Transverse colon (tissue), 4 donors: Measurements from ENCODE around the gene SERGEF. TPM values are rescaled to one million over a fixed set of nuclear protein-coding genes. Genes with fewer than 3 reads are reported as not detected.

Source experiments
- DNase-seq: peaks from one replicate; pipeline ENCODE4 v3.0.0-alpha.2; 2019
- H3K27ac ChIP-seq, 4 donors: fragments of 200-600 bp; sonication (generic); 2 replicates each; pipeline ENCODE4 v1.5.1; 2016 to 2018; ENCODE audit warnings: inconsistent platforms in 4 of 4
- H3K27me3 ChIP-seq: fragments of 200-600 bp; sonication (generic); 2 replicates; pipeline ENCODE4 v1.5.1; 2017; ENCODE audit warnings: inconsistent platforms
- H3K36me3 ChIP-seq, 4 donors: fragments of 200-600 bp; sonication (generic); 2 replicates each; pipeline ENCODE4 v1.5.1; 2017 to 2019; ENCODE audit warnings: inconsistent platforms in 4 of 4
- H3K4me1 ChIP-seq, 4 donors: fragments of 200-600 bp; sonication (generic); 2 replicates each; pipeline ENCODE4 v1.5.1; 2017 to 2020; ENCODE audit warnings: inconsistent platforms in 4 of 4
- H3K4me3 ChIP-seq, 4 donors: fragments of 200-600 bp; sonication (generic); 1 replicate in 1 of 4; 2 replicates in 3 of 4; pipeline versions ENCODE4 v1.5.1 to v1.6.1; 2017 to 2019; ENCODE audit warnings: inconsistent platforms in 4 of 4
- H3K9me3 ChIP-seq, 2 donors: fragments of 200-600 bp; sonication (generic); 2 replicates each; pipeline ENCODE4 v1.5.1; 2017 to 2019; ENCODE audit warnings: inconsistent platforms in 2 of 2
- EP300 ChIP-seq: sonication (generic); formaldehyde crosslinking; IDR thresholded peaks from one replicate; pipeline ENCODE4 v1.6.1; 2017; ENCODE audit warnings: antibody characterized with exemption, low read depth
- POLR2A ChIP-seq: fragments of 450-650 bp; IDR thresholded peaks from one replicate; pipeline ENCODE4 v1.6.1; 2016; ENCODE audit warnings: antibody characterized with exemption, mild to moderate bottlenecking, moderate library complexity
- POLR2AphosphoS5 ChIP-seq, 3 donors: sonication (generic); formaldehyde crosslinking; IDR thresholded peaks; one replicate each; pipeline ENCODE4 v1.6.1; 2016; ENCODE audit warnings: antibody characterized with exemption in 3 of 3
- WGBS, 2 donors: methylation state at CpG; one replicate each; pipeline ENCODE4 v1.1.5; 2018; ENCODE audit warnings: low coverage in 1 of 2; 5-methylcytosine and 5-hydroxymethylcytosine counted together
- in situ Hi-C, 4 donors: fragments of 200-750 bp; cut with MboI; loops; one replicate each; pipeline versions ENCODE4 v1.15.0 to v1.15.1; 2017; ENCODE audit warnings: low sequenced_read_pairs in 3 of 4, low pct_ligation_motif_present in 1 of 4, low pct_unique_long_range_greater_than_20kb in 1 of 4
- intact Hi-C: fragments of 100-400 bp; cut with DNase I; formaldehyde crosslinking; loops from one replicate; pipeline ENCODE4 v1.15.1; 2023; ENCODE audit warnings: low total_unique reads
- total RNA-seq, 4 donors: library from RNA; depleted of rRNA; stranded (reverse); fragments of >200 nt; gene quantifications; one replicate each; pipeline ENCODE4 v1.1.0, GENCODE V29; 2016
- TF ChIP-seq, protein P1 (sequence below), 5 experiments: fragments of 200-600 bp in 3 of 5; fragments of 450-650 bp in 2 of 5; sonication (generic) in 3 of 5; IDR thresholded peaks; 1 replicate in 2 of 5; 2 replicates in 3 of 5; pipeline ENCODE4 v1.5.1; 2016 to 2017; ENCODE audit warnings: antibody characterized with exemption in 5 of 5, inconsistent platforms in 3 of 5, mild to moderate bottlenecking in 2 of 5, moderate library complexity in 1 of 5

SERGEF gene
- 10 to 100 TPM; 11.6 to 28.9 (median 19.1) TPM for total RNA-seq

- TF ChIP-seq POLR2AphosphoS5 (IDR thresholded peaks at IDR 0.05) (peak; percentile 30 to 93 (median 89)), POLR2A (peak; percentile 97), EP300 (no peak)
- TF ChIP-seq, protein P1, sequence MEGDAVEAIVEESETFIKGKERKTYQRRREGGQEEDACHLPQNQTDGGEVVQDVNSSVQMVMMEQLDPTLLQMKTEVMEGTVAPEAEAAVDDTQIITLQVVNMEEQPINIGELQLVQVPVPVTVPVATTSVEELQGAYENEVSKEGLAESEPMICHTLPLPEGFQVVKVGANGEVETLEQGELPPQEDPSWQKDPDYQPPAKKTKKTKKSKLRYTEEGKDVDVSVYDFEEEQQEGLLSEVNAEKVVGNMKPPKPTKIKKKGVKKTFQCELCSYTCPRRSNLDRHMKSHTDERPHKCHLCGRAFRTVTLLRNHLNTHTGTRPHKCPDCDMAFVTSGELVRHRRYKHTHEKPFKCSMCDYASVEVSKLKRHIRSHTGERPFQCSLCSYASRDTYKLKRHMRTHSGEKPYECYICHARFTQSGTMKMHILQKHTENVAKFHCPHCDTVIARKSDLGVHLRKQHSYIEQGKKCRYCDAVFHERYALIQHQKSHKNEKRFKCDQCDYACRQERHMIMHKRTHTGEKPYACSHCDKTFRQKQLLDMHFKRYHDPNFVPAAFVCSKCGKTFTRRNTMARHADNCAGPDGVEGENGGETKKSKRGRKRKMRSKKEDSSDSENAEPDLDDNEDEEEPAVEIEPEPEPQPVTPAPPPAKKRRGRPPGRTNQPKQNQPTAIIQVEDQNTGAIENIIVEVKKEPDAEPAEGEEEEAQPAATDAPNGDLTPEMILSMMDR (IDR thresholded peaks at IDR 0.05), result peak in 1 of 5 experiments; percentile 6
- in situ Hi-C loops (no loop called here), intact Hi-C loops (loop anchor here (10.0 kb wide), 1 partner anchor 92 kb away; the partner anchor contains the start of gene SAAL1)
- H3K4me3 ChIP-seq, result peak within 1 kb of the TSS; percentile 67 to 98 (median 72)
- H3K9me3 ChIP-seq, result no peaks in the 10 kb centered on the region
- H3K27ac ChIP-seq, result peak within 1 kb of the TSS; percentile 86 to 97 (median 88)
- no peaks in the 10 kb centered on the region for H3K36me3 ChIP-seq
- 0% methylated on average over 6 to 53 of the region's 93 CpGs for WGBS, 2 donors
- peaks cover 2 to 17% (median 10%) of the 10 kb centered on the region in 4 donors for H3K4me1 ChIP-seq
- peak; percentile 98 for DNase-seq
- no peaks in the 10 kb centered on the region for H3K27me3 ChIP-seq
Measured at GRCh38 chr11:18012906-18013781, at the start of gene SERGEF. Gene SERGEF, minus strand, starts transcription at chr11:18013047. Its CDS starts 37 bp downstream, at chr11:18013010.

GRCh38 chr11:18061351-18061750 is 48.5 kb upstream of the SERGEF start:
- in situ Hi-C loops, result no loop called here
- TF ChIP-seq POLR2A (no peak), EP300 (no peak), POLR2AphosphoS5 (IDR thresholded peaks at IDR 0.05) (no peak)
- TF ChIP-seq, protein P1 (IDR thresholded peaks at IDR 0.05), result no peak
- Histone ChIP-seq H3K36me3 (no peaks in the 10 kb centered on the region), H3K27me3 (no peaks in the 10 kb centered on the region), H3K4me1 (peaks cover 0 to 14% (median 0%) of the 10 kb centered on the region in 4 donors), H3K27ac (no peak overlapping the region), H3K4me3 (no peak overlapping the region), H3K9me3 (no peaks in the 10 kb centered on the region)
- intact Hi-C loops, result no loop called here
- WGBS, 2 donors, result 43 to 100% methylated on average over 1 to 2 of the region's 2 CpGs
- no peak for DNase-seq

DNA sequence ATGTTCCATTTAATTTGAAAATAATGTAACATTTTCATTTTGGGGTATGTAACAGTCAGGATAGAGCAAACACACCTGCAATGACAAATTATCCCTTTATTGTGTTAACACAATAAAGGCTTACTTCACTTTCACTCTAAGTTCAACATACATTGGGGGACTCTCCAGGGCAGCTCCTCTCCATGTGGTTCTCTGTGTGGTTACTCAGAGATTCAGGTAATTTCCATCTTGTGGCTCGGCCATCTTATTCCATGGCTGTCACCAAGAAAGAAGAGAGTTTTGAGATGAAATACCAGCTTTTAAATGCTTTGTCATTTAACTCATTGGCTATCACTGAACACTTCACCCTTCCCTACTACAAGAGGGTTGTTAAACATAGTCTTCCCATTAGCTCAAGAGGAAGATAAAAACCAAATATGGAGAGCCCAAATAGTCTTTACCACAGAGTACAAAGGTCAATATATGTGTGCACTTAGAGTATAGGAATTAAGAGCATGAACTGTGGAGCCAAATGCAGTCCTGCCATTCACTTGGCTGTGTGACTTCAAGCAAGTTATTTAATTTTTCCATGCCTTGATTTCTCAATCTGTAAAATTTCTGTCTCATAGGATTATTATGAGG is 43.8 kb upstream of the SERGEF start:
- no peak for TF ChIP-seq POLR2A
- TF ChIP-seq, protein P1 (IDR thresholded peaks at IDR 0.05), result no peak
- TF ChIP-seq POLR2AphosphoS5 (IDR thresholded peaks at IDR 0.05), result no peak
- TF ChIP-seq EP300, result no peak
- Histone ChIP-seq H3K9me3 (no peaks in the 10 kb centered on the region), H3K36me3 (no peaks in the 10 kb centered on the region), H3K4me1 (no peaks in the 10 kb centered on the region), H3K27ac (no peak overlapping the region), H3K27me3 (no peaks in the 10 kb centered on the region), H3K4me3 (no peak overlapping the region)
- WGBS, 2 donors, result 31% methylated on average over 1 of the region's 1 CpG; no CpG with 5 or more reads in 1 of the 2 donors
- no peak for DNase-seq
- intact Hi-C loops, result no loop called here
- in situ Hi-C loops, result no loop called here

GRCh38 chr11:18054511-18055103 is 41.8 kb upstream of the SERGEF start:
- Histone ChIP-seq H3K4me3 (no peak overlapping the region), H3K36me3 (no peaks in the 10 kb centered on the region), H3K9me3 (no peaks in the 10 kb centered on the region), H3K27ac (no peak overlapping the region), H3K27me3 (no peaks in the 10 kb centered on the region), H3K4me1 (no peaks in the 10 kb centered on the region)
- in situ Hi-C loops, result no loop called here
- intact Hi-C loops, result no loop called here
- no peak for TF ChIP-seq POLR2A
- no peak for TF ChIP-seq POLR2AphosphoS5 (IDR thresholded peaks at IDR 0.05)
- no peak for TF ChIP-seq EP300
- TF ChIP-seq, protein P1 (IDR thresholded peaks at IDR 0.05), result no peak
- WGBS, 2 donors, result 81 to 84% methylated on average over 9 to 10 of the region's 10 CpGs
- no peak for DNase-seq
